D721Med (cell line): ENCODE results near the gene ATP2C1.

Experiments used
- DNase-seq: peaks from one replicate; pipeline ENCODE4 v3.0.0; 2011; ENCODE audit warnings: low spot score; ENCODE audit not compliant: insufficient read length
- FAIRE-seq: peaks from 2 replicates; lab custom pipeline; 2011; peaks lifted over from hg19 to GRCh38; lab: Jason Lieb, UNC
- CTCF ChIP-seq: IDR thresholded peaks from 2 replicates; pipeline ENCODE4 v1.5.1; 2012; ENCODE audit warnings: mild to moderate bottlenecking, control low read depth; ENCODE audit not compliant: insufficient read depth; ENCODE audit errors: missing control alignments

ATP2C1 gene

GRCh38 chr3:131018970-131019369, 125.1 kb downstream of the ATP2C1 start:
- no peak for FAIRE-seq
- no peak for TF ChIP-seq CTCF

DNA sequence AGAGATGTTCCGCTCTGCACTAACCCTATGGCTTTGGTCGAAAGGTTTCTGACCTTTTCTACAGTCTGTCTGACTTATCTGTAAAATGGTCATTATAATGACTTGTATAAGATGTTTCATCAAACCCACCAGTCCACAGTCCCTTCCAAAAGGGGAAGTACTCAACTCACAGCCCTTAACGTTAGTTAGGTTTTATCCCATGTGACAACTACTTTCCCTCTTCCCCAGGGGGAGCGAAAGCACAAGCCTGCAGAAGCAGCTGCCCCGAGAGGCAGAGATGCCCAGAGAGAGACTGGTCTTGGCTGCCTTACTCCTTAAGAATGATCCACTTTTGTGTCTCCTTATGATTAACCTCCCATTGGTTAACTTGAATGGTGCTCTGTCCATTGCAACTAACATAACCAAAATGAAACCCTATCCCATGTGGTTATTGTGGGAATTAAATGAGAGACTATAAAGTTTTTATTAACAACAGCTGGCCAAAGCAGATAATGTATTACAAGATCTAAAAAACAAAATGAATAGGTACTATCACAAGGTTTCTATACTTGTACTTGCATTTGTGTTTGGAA, 126.3 kb downstream of the ATP2C1 start:
- no peak for FAIRE-seq
- no peak for TF ChIP-seq CTCF
- DNase-seq = no peak

More at GRCh38 chr3:131018970-131019369, 125.1 kb downstream of the ATP2C1 start:
- DNase-seq = no peak

DNA sequence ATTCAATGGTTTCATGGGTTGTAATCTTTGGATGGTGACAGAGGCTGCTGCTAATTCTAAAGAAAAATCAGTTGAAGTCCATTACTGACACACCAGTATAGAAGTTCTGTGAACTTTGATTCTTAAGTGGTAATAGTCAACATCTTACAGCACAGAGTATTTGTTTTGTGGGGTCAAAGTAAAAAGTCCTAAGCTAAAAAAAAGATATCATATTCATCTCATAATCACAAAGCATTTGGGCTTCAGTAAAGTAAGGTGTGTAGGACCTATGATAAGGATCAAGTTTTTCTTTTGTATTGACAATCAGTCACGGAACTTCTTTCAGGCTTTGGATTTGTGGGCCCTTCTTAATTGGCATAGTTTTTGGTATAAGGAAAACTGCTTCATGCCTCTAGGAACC, 131.7 kb downstream of the ATP2C1 start:
- FAIRE-seq (no peak), DNase-seq (no peak)
- TF ChIP-seq CTCF = no peak

- FAIRE-seq = no peak
- no peak for TF ChIP-seq CTCF
- DNase-seq = peak; percentile 37
Measured at GRCh38 chr3:131026321-131027151, 132.7 kb downstream of the ATP2C1 start, which contains the start of the genes ASTE1 and NEK11. Gene ASTE1 (minus strand): TSS chr3:131026825. CDS start chr3:131025306, 1,519 bp downstream. Gene NEK11 (plus strand): TSS chr3:131026877. CDS start chr3:131029709, 2,832 bp downstream.

- TF ChIP-seq CTCF = no peak
- FAIRE-seq (no peak), DNase-seq (no peak)
Measured at GRCh38 chr3:131028844-131029243, 135.0 kb downstream of the ATP2C1 start.

DNA sequence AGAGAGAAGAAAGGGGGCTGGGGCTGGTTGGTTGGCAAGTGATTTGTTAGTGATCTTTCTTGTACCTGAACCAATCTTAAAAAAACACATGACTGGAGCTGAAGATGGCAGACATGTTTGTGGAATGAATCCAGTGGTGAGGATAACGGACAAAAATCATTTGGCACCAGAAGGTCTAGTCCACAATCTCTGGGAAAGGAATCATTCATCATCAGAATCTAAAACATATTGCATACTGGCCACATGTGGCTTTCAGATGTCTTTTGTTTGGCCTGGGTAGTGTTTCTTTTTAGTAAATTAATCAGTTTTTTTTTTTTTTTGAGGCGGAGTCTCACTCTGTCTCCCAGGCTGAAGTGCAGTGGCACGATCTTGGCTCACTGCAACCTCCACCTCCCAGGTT, 137.8 kb downstream of the ATP2C1 start:
- TF ChIP-seq CTCF = no peak
- FAIRE-seq = no peak
- no peak for DNase-seq
